ENCODE measurements around the gene INPP5F.

DNA sequence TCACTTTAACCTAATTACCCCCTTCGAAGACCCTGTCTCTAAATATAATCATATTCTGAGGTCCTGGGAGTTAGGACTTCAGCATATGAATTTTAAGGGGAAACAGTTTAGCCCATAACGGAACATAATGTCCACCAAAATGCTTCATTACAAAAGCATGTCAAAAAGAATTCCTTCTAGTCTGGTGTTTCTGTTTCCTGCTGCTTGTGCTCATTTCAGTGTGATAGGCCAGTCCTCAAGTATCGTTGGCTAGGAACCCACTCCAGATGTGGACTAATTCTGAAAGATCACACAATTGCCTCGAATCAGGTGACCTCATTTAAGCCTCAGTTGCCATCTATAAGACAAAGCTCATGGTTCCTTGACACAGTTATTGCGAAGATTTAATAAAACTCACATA is 29.6 kb downstream of the INPP5F start:
- TF ChIP-seq, protein P1, sequence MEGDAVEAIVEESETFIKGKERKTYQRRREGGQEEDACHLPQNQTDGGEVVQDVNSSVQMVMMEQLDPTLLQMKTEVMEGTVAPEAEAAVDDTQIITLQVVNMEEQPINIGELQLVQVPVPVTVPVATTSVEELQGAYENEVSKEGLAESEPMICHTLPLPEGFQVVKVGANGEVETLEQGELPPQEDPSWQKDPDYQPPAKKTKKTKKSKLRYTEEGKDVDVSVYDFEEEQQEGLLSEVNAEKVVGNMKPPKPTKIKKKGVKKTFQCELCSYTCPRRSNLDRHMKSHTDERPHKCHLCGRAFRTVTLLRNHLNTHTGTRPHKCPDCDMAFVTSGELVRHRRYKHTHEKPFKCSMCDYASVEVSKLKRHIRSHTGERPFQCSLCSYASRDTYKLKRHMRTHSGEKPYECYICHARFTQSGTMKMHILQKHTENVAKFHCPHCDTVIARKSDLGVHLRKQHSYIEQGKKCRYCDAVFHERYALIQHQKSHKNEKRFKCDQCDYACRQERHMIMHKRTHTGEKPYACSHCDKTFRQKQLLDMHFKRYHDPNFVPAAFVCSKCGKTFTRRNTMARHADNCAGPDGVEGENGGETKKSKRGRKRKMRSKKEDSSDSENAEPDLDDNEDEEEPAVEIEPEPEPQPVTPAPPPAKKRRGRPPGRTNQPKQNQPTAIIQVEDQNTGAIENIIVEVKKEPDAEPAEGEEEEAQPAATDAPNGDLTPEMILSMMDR (IDR thresholded peaks at IDR 0.05) = no peak
- TF ChIP-seq ZFX (IDR thresholded peaks at IDR 0.05; ENCODE audit: borderline replicate concordance) = no peak
